Memory B cell (primary cell): ENCODE measurements around the gene MRTO4.
"Not testable (repeated sequence)": the region's sequence is repeated elsewhere in the genome, so short reads cannot be mapped to it uniquely, and the experiment has no call there.

Experiments
- ATAC-seq: fragments of 150-1000 bp; cut with Tn5 transposase; 2 replicates; pipeline ENCODE4 v1.10.0; 2021; ENCODE audit warnings: low read depth, mild to moderate bottlenecking, moderate library complexity
- DNase-seq, 2 donors: peaks; one replicate each; pipeline ENCODE4 v3.0.0; 2022; ENCODE audit warnings: low spot score in 2 of 2
- H3K27ac Mint-ChIP-seq: one replicate; pipeline ENCODE4 v1.8.0; 2022; ENCODE audit warnings: mild to moderate bottlenecking, moderate library complexity, mixed read lengths
- H3K27me3 Mint-ChIP-seq: one replicate; pipeline ENCODE4 v1.8.0; 2022; ENCODE audit warnings: mixed read lengths
- H3K36me3 Mint-ChIP-seq: one replicate; pipeline ENCODE4 v1.8.0; 2022; ENCODE audit warnings: mild to moderate bottlenecking, mixed read lengths
- H3K4me1 Mint-ChIP-seq: one replicate; pipeline ENCODE4 v1.8.0; 2022; ENCODE audit warnings: mixed read lengths
- H3K4me3 Mint-ChIP-seq: one replicate; pipeline ENCODE4 v1.8.0; 2022; ENCODE audit warnings: mild to moderate bottlenecking, moderate library complexity, mixed read lengths
- H3K9me3 Mint-ChIP-seq: one replicate; pipeline ENCODE4 v1.8.0; 2022; ENCODE audit warnings: mixed read lengths

The MRTO4 gene

DNA sequence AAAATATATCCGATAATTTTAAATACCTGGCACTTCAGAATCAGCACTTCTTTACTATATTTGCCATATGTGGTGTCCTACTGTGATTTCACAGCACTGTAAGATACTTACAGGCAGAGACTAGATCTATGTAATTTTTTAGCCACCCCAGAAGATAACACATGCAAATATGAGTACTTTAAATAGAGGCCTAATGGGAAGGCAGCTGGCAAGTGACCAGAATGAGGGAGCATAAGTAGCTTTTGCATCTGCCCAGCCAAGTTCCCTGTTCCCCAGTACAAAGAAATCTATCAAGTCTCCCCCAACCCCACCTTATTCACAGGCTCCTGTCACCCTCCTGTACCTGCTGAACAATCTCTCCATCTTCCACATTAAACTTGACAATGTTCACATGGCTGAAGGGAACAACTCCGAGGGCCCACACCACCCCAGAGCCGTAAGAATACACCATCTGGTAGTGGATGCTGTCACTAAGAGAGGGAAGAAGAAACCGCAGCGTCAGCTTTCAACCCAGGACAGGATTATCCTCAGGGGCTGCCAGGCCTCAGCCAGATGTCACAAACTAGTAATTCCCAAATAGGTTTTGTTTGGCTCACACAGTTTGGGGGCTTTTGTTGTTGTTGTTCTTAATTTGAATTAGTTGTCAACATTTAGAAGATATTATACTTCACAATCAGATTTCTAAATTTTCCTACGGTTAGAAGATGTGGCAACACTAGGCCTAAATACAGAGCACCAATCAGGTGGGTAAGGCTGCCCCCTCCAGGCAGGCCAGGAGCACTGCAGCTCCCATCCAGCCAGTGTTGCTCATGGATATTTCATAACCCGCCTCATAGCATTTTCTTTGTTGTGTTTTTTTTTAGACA, 10.7 kb upstream of the MRTO4 start:
- Mint-ChIP-seq H3K36me3 (peaks cover 41% of the 10 kb centered on the region), H3K27ac (no peak overlapping the region)

DNA sequence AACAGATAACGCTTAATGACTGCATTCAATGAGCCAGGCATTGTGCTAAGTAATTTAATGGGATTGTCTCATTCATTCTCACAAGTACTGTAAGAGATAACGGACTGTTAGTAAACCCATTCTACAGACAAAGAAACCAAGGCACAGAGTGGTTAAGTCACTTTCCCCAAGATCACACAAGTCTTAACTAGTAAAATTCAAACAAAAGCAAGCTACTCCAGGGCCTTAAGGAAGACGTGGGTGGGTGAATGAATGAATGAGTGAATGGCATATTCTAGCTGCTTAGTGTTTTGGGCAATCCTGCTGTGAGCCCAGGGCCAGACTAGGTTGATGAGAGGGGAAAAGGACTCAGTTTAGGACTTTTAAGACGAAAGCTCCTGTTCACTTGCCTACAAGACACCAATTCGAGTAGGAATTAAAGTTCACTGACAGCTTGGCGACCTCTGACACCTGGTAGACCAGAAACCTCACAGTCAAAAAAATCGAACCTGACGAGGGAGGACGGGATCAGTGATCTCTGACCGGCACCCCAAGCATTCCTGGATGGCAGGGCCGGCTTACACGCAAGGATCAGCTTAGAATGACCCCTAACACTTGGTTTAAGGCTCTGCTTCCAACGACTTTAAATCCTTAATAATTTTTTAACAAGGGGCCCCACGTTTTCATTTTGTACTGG, 838 bp upstream of the MRTO4 start:
- no peaks in the 10 kb centered on the region for H3K27me3 Mint-ChIP-seq
- H3K36me3 Mint-ChIP-seq: peaks cover 2% of the 10 kb centered on the region
- no peaks in the 10 kb centered on the region for H3K9me3 Mint-ChIP-seq
- peak overlapping the region; percentile 95 for H3K27ac Mint-ChIP-seq
- H3K4me3 Mint-ChIP-seq: peak overlapping the region; percentile 95
- DNase-seq (no peak), ATAC-seq (no peak)
- peaks cover 18% of the 10 kb centered on the region for H3K4me1 Mint-ChIP-seq

More for the DNA sequence above, 10.7 kb upstream of the MRTO4 start:
- ATAC-seq: peak; percentile 88
- Mint-ChIP-seq H3K4me3 (no peak overlapping the region), H3K4me1 (peaks cover 2% of the 10 kb centered on the region), H3K27me3 (no peaks in the 10 kb centered on the region), H3K9me3 (no peaks in the 10 kb centered on the region)
- DNase-seq: peak; percentile 58 to 62

DNA sequence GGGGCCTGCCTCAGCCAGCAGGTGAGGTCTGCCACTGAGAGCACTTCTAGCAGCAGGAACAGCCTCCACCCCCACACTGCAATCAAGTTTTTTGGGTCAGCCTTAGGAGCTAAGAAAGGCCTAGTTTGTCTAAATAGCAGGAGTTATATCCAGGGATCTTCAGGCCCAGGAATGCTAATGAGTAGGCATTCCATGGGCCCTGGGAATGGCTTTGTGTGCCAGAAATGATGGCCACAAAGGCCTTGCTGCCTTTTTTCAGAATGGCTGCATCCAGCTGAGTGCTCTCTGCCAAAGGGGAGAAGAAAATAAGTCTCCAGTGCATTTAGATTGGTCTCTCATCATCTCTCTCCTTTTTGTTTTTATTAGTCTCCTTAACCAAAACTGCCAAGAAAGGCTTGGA, 2.8 kb downstream of the MRTO4 start:
- DNase-seq: no peak
- Mint-ChIP-seq H3K4me3 (no peak overlapping the region), H3K9me3 (no peaks in the 10 kb centered on the region), H3K4me1 (peaks cover 18% of the 10 kb centered on the region), H3K27me3 (no peaks in the 10 kb centered on the region), H3K36me3 (peaks cover 9% of the 10 kb centered on the region), H3K27ac (no peak overlapping the region)
- ATAC-seq: no peak

DNA sequence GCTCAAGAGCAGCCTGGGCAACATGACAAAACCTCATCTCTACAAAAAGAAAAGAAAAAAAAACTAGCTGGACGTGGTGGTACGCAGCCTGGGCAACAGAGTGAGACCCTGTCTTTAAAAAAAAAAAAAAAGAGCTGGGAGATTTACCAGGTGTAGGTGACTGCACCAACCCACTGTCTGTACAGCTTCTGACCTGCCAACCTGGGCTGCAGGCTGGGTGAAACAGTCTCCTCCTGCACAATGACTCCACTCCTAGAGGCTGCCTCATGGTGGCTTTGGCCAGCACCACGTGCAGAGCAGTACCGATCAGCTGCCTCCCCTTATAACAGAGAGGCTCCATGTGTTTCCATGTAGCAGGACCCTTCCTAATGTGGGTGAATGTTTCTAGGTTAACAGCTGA, 3.7 kb downstream of the MRTO4 start:
- DNase-seq: no peak
- Mint-ChIP-seq H3K4me3 (no peak overlapping the region), H3K36me3 (peaks cover 9% of the 10 kb centered on the region)

DNA sequence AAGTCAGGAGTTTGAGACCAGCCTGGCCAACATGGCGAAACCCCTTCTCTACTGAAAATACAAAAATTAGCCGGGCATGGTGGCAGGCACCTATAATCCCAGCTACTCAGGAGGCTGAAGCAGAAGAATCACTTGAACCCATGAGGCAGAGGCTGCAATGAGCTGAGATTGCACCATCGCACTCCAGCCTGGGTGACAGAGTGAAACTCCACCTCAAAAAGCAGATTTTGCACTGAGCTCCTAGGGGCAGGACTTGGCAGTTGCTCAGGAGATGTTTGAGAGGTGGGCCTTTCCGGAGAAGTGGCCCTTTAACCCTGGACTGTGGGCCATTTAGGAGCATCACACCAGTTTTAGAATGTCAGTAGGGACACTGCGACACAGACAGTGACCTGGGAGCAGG, 4.7 kb downstream of the MRTO4 start:
- not testable (repeated sequence) for ATAC-seq, H3K27me3 Mint-ChIP-seq, H3K36me3 Mint-ChIP-seq, H3K27ac Mint-ChIP-seq, H3K9me3 Mint-ChIP-seq, H3K4me3 Mint-ChIP-seq, DNase-seq
- peaks cover 12% of the 10 kb centered on the region for H3K4me1 Mint-ChIP-seq

More for the DNA sequence above, 3.7 kb downstream of the MRTO4 start:
- no peaks in the 10 kb centered on the region for H3K9me3 Mint-ChIP-seq
- H3K4me1 Mint-ChIP-seq: peaks cover 17% of the 10 kb centered on the region
- H3K27ac Mint-ChIP-seq: no peak overlapping the region
- no peak for ATAC-seq
- no peaks in the 10 kb centered on the region for H3K27me3 Mint-ChIP-seq

DNA sequence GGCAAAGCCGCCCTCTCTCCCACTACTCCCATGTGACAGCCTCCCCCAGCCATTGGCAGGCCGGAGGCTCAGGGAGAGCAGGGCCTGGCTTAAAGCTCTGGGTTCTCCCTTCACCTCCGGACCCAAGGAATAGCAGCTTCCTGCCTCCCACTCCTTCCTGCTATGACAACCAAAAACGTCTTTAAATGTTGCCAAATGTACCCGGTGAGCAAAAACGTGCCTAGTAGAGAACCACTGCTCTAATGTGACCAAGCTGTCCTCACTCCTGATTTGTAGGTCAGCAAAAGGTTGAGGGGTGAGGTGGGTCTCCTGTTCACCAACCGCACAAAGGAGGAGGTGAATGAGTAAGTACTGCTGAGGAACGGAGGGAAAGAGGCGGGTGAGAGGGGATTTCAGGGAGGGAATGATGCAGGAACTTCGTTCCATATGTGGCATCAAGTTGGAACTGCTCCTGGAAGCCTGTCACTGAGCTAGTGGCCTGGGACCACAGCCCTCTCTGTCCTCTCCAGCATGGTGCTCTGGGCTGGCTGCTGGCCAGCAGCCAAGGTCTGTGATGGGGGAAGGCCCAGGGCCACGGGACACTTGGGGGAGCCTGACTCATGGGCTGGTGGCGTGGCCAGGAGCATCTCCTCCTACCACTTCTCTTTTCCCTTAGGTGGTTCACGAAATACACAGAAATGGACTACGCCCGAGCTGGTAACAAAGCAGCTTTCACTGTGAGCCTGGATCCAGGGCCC, 5.7 kb downstream of the MRTO4 start:
- Mint-ChIP-seq H3K27me3 (no peaks in the 10 kb centered on the region), H3K4me3 (no peak overlapping the region), H3K36me3 (peaks cover 9% of the 10 kb centered on the region), H3K4me1 (peaks cover 8% of the 10 kb centered on the region), H3K27ac (no peak overlapping the region), H3K9me3 (no peaks in the 10 kb centered on the region)
- ATAC-seq (no peak), DNase-seq (no peak)

DNA sequence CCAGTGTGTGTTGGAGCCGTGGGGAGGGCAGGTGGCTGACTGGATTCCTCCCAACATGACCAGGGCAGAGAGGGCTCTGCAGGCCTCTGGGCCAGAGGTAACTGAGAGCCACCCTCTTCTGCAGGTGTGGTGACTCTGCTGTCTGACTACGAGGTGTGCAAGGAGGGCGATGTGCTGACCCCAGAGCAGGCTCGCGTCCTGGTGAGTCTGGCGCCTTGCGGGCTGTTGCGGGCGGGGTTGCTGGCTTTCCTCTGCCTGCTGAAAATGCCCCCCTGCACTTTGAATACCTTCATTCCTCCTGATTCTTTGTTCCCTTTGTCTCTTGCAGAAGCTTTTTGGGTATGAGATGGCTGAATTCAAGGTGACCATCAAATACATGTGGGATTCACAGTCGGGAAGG, 6.7 kb downstream of the MRTO4 start:
- Mint-ChIP-seq H3K4me3 (no peak overlapping the region), H3K9me3 (no peaks in the 10 kb centered on the region), H3K27me3 (no peaks in the 10 kb centered on the region), H3K4me1 (peaks cover 3% of the 10 kb centered on the region), H3K36me3 (peaks cover 9% of the 10 kb centered on the region), H3K27ac (no peak overlapping the region)
- ATAC-seq (no peak), DNase-seq (no peak)

DNA sequence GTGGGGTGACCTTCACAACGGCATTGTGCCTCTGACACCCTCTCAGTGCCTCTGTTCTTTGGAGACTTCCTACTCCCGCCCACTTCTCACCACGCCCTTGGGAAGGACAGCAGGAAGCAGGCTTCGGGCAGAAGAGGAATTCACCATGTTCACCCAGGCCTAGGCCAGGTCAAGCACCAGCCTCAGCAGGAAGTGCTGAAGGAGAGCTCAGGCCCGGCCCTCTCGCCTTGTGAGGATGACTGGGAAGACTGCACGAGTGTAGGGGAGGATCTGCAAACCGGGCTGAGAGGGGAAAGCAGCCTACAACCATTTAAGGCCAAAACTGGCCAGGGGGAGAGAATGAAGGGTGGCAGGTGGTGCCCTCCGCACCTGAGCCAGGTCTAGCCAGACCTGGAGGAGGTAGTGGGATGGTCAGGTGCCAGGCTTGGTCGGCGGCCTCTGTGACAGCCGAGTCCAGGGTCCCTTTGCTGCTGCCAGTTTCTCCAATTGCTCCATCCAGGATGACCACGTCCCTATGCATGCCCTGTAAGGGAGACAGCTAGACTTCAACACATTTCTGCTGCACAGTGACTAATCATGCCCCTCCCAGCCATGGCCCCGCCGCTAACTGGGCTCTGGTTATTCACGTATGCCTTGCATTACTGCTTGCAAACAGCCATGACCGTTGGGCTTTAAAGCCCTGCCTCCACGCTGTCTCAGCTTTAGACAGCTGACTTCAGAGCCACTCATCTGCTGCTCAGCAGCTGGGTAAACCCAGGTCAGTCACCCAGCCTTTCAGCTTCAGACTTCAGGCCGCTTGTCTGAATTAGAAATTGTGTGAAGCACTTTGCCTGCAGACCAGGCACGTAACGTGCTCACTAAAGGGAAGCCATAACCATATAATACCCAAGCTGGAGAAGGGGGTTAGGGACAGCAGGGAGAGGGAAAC, 8.9 kb downstream of the MRTO4 start:
- no peak overlapping the region for H3K4me3 Mint-ChIP-seq
- DNase-seq (no peak), ATAC-seq (no peak)
- peaks cover 7% of the 10 kb centered on the region for H3K36me3 Mint-ChIP-seq
- no peaks in the 10 kb centered on the region for H3K4me1 Mint-ChIP-seq
- H3K27me3 Mint-ChIP-seq: no peaks in the 10 kb centered on the region
- no peaks in the 10 kb centered on the region for H3K9me3 Mint-ChIP-seq
- no peak overlapping the region for H3K27ac Mint-ChIP-seq

DNA sequence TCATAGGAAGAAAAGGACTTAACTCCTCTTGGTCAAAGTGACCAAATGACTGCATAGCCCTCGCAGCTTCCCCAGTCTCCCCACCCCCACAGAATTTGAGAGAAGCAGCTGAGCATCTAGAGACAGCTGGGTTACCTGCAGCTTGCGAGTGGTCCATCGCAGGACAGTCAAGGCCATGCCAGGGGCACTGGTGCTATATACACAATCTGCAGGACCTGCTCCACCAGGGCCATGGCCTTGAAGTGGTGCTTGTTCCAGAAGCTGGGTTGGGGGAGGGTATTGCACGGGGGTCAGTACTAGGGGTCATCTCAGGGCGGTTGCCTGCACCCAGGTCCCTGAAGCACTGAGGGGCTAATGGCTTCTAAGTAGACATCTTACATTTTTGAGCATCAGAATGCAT, 10.4 kb downstream of the MRTO4 start:
- peaks cover 1% of the 10 kb centered on the region for H3K9me3 Mint-ChIP-seq
- ATAC-seq: no peak
- no peaks in the 10 kb centered on the region for H3K4me1 Mint-ChIP-seq
- no peaks in the 10 kb centered on the region for H3K27me3 Mint-ChIP-seq
- DNase-seq: no peak
- no peak overlapping the region for H3K4me3 Mint-ChIP-seq
- peaks cover 7% of the 10 kb centered on the region for H3K36me3 Mint-ChIP-seq
- no peak overlapping the region for H3K27ac Mint-ChIP-seq

DNA sequence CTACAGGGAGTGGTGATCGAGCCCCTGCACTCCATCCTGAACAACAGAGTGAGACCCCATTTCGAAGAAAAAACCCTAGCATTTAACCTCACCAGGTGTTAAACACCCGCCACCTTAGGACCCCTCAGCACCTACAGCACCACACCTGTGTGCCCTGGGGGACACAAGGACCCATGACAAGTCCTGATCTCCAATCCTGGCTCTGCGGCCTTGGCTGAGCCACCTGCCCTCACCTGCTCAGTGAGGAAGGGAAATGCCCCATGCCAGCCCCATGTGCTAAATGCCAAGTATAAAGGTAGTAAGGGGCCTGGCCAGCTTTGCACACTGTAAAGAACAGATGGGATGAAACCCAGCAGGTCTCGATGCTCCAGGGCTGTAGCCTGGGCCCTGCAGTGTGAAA, 11.1 kb downstream of the MRTO4 start:
- DNase-seq: no peak
- Mint-ChIP-seq H3K27me3 (no peaks in the 10 kb centered on the region), H3K4me3 (no peak overlapping the region), H3K36me3 (peaks cover 5% of the 10 kb centered on the region), H3K4me1 (no peaks in the 10 kb centered on the region), H3K27ac (no peak overlapping the region), H3K9me3 (peaks cover 1% of the 10 kb centered on the region)
- no peak for ATAC-seq

DNA sequence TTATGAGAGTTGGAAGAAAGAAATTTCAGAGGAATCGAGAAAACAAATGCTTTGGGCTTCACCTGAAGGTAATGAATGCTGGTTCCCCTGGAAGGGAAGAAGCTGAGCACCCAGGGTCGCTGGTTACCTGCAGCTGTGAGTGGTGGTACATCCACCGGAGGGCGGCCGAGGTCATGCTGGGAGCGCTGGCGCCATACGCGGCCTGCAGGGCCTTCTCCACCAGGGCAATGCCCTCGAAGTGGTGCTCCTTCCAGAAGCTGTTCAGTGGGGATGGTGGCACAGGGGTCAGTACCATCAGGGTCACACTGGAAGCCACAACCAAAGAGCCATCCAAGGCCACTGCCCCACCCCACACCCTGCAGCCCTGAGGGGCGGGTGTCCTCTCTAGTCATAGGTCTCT, 16.8 kb downstream of the MRTO4 start:
- no peak for ATAC-seq

DNA sequence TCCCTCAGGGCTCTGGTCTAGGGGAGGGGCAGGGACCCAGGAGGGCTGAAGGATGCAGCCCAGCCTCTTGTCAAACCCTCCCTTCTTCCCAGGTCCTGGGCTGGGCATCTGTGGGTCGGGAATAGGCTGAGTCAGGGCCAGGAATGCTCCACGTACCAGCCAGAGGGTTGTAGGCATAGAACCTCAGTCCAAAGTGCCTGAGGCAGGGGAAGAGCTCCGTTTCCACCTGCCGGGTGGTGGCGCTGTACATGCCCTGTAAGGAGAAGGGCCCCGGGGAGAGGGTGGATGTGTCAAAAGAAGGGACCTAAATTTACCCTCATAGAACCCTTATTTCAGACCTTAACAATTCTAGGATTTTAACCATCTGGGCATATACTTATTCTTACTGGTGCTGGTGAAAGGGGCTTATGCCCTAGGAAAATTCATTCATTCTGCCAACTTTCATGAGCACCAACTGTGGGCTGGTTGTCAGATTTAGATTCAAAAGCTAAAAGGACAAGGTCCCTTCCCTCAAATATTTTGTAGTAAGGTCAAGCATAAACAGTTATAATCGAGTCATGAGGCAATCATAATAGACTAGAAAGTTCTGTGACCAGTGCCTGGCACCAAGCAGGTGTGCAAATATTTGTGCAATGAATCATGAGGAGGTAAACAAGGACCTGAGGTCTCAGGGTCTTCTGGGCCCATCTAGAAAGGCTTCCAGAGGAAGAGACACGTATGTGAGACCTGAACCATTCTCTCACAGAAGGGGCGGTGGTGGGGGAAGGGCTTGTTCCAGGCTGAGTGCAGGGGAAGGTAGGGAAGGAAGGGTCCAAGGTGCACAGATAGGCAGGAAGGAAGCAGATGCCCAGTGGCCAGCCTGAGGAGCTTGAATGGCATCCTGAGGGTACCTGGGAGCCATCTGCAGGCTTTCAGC, 18.1 kb downstream of the MRTO4 start:
- not testable (repeated sequence) for H3K9me3 Mint-ChIP-seq, H3K27ac Mint-ChIP-seq, H3K4me1 Mint-ChIP-seq, H3K27me3 Mint-ChIP-seq, DNase-seq, ATAC-seq, H3K4me3 Mint-ChIP-seq
- H3K36me3 Mint-ChIP-seq: peaks cover 13% of the 10 kb centered on the region

More for the DNA sequence above, 16.8 kb downstream of the MRTO4 start:
- Mint-ChIP-seq H3K36me3 (peaks cover 9% of the 10 kb centered on the region), H3K9me3 (peaks cover 2% of the 10 kb centered on the region), H3K4me1 (no peaks in the 10 kb centered on the region), H3K27me3 (peaks cover 6% of the 10 kb centered on the region), H3K4me3 (no peak overlapping the region), H3K27ac (no peak overlapping the region)
- no peak for DNase-seq

DNA sequence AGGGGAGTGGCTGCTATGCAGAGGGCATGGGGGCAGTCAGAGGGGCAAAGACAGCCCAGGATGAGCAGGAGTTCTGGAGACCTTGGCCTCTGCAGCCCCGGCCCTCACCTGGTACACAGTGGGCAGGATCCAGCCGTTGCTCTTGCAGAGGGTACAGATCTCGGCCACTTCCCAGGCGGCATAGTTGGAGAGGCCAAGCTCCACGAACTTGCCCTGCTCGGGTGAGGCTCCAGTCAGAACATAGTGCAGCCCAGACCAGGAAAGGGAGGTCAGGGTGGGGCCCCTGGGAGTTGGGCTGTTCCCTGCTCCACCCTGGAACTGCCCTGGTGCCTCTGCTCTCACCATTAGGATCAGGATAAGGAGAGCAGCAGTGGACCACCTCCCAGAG, 18.7 kb downstream of the MRTO4 start:
- H3K4me1 Mint-ChIP-seq, H3K27ac Mint-ChIP-seq, ATAC-seq, DNase-seq, H3K4me3 Mint-ChIP-seq, H3K27me3 Mint-ChIP-seq, H3K9me3 Mint-ChIP-seq: not testable (repeated sequence)
- peaks cover 13% of the 10 kb centered on the region for H3K36me3 Mint-ChIP-seq
